OCI-M2 (cell line): Measurements from ENCODE around the gene OSTF1.

Experiments
- DNase-seq: peaks from one replicate; lab custom pipeline; 2025; ENCODE audit not compliant: unreplicated experiment; lab: John Stamatoyannopoulos, UW

OSTF1 gene

GRCh38 chr9:75084081-75084672 lies 4.1 kb upstream of the OSTF1 start:
- no peak for DNase-seq

GRCh38 chr9:75085640-75086039 lies 2.7 kb upstream of the OSTF1 start:
- DNase-seq = no peak

- DNase-seq = no peak
Measured at GRCh38 chr9:75086541-75087288, 1.6 kb upstream of the OSTF1 start.

- no peak for DNase-seq
Measured at GRCh38 chr9:75087289-75087823, 958 bp upstream of the OSTF1 start.

GRCh38 chr9:75088646-75089372 lies 495 bp downstream of the OSTF1 start:
- DNase-seq = peak; percentile 25

- DNase-seq = no peak
Measured at GRCh38 chr9:75089373-75089766, 1.1 kb downstream of the OSTF1 start.

- DNase-seq = no peak
Measured at GRCh38 chr9:75090579-75090978, 2.3 kb downstream of the OSTF1 start.

GRCh38 chr9:75092766-75093165 lies 4.5 kb downstream of the OSTF1 start:
- DNase-seq = no peak

- no peak for DNase-seq
Measured at GRCh38 chr9:75096796-75097195, 8.5 kb downstream of the OSTF1 start.

- DNase-seq = no peak
Measured at GRCh38 chr9:75101004-75101588, 12.8 kb downstream of the OSTF1 start.

- no peak for DNase-seq
Measured at GRCh38 chr9:75102177-75102790, 14.0 kb downstream of the OSTF1 start.

GRCh38 chr9:75104607-75105006 lies 16.3 kb downstream of the OSTF1 start:
- no peak for DNase-seq

GRCh38 chr9:75105019-75105540 lies 16.8 kb downstream of the OSTF1 start:
- DNase-seq = no peak

GRCh38 chr9:75105841-75106240 lies 17.5 kb downstream of the OSTF1 start:
- no peak for DNase-seq

- no peak for DNase-seq
Measured at GRCh38 chr9:75106857-75107256, 18.5 kb downstream of the OSTF1 start.

- no peak for DNase-seq
Measured at GRCh38 chr9:75108571-75108970, 20.3 kb downstream of the OSTF1 start.

GRCh38 chr9:75109210-75109839 lies 21.0 kb downstream of the OSTF1 start:
- DNase-seq = no peak

GRCh38 chr9:75111019-75111622 lies 22.8 kb downstream of the OSTF1 start:
- DNase-seq = no peak

- DNase-seq = no peak
Measured at GRCh38 chr9:75112789-75113188, 24.5 kb downstream of the OSTF1 start.

- DNase-seq = no peak
Measured at GRCh38 chr9:75116306-75116705, 28.0 kb downstream of the OSTF1 start.
